ENCODE data around the gene IZUMO1.

DNA sequence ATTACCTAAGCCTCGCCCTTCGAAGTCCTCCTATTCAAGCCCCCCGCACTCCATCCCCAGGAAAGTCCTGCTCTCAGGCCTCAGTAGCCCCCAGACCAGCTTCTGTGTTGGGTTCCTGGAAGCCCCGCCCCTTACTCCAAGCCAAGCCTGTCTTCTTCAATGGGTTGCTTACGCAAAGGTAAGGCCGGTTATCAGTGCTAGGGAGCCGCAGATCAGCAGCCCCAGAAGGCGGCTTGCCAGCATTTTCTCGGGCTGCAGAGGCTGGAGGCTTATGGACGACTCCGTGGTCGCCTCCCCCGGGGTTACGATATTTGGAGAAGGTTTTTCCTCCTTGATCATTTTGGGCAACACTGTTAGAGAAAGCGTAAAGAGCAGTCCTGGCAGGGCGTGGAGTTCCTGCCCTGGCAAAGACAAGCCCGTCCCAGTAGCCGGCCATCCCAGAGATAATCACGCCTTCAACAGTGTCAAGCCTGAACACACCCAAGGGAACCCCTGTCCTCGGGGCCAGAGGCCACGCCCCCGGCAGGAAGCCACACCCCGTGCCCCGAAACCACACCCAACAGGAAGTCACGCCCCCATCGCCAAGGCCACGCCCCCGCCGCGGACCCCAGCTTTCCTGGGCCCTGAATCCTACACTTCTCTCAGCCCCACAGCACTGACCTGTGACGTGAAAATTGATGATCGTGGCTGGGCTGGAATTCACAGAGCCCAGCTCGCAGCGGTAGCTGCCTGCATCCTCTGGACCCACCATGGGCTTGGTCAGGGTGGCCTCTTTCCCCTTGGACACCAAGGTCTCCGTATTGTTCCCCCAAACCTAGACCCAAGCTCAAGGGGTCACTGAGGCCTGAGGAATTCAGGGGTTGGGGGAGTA lies 5.3 kb downstream of the IZUMO1 start:
- TF ChIP-seq, protein P1, sequence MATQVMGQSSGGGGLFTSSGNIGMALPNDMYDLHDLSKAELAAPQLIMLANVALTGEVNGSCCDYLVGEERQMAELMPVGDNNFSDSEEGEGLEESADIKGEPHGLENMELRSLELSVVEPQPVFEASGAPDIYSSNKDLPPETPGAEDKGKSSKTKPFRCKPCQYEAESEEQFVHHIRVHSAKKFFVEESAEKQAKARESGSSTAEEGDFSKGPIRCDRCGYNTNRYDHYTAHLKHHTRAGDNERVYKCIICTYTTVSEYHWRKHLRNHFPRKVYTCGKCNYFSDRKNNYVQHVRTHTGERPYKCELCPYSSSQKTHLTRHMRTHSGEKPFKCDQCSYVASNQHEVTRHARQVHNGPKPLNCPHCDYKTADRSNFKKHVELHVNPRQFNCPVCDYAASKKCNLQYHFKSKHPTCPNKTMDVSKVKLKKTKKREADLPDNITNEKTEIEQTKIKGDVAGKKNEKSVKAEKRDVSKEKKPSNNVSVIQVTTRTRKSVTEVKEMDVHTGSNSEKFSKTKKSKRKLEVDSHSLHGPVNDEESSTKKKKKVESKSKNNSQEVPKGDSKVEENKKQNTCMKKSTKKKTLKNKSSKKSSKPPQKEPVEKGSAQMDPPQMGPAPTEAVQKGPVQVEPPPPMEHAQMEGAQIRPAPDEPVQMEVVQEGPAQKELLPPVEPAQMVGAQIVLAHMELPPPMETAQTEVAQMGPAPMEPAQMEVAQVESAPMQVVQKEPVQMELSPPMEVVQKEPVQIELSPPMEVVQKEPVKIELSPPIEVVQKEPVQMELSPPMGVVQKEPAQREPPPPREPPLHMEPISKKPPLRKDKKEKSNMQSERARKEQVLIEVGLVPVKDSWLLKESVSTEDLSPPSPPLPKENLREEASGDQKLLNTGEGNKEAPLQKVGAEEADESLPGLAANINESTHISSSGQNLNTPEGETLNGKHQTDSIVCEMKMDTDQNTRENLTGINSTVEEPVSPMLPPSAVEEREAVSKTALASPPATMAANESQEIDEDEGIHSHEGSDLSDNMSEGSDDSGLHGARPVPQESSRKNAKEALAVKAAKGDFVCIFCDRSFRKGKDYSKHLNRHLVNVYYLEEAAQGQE (IDR thresholded peaks at IDR 0.05; ENCODE audit: borderline replicate concordance): peak; percentile 29; the same call in 1 of the 2 replicates
- TF ChIP-seq, protein P1 (CRISPR knock-in tag; IDR thresholded peaks at IDR 0.05; ENCODE audit: low read depth): no peak
- TF ChIP-seq RHOXF2B (CRISPR knock-in tag; conservative IDR thresholded peaks at IDR 0.05): no peak
- TF ChIP-seq, protein P2, sequence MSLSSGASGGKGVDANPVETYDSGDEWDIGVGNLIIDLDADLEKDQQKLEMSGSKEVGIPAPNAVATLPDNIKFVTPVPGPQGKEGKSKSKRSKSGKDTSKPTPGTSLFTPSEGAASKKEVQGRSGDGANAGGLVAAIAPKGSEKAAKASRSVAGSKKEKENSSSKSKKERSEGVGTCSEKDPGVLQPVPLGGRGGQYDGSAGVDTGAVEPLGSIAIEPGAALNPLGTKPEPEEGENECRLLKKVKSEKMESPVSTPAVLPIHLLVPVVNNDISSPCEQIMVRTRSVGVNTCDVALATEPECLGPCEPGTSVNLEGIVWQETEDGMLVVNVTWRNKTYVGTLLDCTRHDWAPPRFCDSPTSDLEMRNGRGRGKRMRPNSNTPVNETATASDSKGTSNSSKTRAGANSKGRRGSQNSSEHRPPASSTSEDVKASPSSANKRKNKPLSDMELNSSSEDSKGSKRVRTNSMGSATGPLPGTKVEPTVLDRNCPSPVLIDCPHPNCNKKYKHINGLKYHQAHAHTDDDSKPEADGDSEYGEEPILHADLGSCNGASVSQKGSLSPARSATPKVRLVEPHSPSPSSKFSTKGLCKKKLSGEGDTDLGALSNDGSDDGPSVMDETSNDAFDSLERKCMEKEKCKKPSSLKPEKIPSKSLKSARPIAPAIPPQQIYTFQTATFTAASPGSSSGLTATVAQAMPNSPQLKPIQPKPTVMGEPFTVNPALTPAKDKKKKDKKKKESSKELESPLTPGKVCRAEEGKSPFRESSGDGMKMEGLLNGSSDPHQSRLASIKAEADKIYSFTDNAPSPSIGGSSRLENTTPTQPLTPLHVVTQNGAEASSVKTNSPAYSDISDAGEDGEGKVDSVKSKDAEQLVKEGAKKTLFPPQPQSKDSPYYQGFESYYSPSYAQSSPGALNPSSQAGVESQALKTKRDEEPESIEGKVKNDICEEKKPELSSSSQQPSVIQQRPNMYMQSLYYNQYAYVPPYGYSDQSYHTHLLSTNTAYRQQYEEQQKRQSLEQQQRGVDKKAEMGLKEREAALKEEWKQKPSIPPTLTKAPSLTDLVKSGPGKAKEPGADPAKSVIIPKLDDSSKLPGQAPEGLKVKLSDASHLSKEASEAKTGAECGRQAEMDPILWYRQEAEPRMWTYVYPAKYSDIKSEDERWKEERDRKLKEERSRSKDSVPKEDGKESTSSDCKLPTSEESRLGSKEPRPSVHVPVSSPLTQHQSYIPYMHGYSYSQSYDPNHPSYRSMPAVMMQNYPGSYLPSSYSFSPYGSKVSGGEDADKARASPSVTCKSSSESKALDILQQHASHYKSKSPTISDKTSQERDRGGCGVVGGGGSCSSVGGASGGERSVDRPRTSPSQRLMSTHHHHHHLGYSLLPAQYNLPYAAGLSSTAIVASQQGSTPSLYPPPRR (CRISPR knock-in tag; IDR thresholded peaks at IDR 0.05; ENCODE audit: borderline replicate concordance): no peak
- peak; percentile 49; the same call in 1 of the 2 replicates for TF ChIP-seq PHF8 (IDR thresholded peaks at IDR 0.05; ENCODE audit: borderline replicate concordance, low read length)
- TF ChIP-seq, protein P3, sequence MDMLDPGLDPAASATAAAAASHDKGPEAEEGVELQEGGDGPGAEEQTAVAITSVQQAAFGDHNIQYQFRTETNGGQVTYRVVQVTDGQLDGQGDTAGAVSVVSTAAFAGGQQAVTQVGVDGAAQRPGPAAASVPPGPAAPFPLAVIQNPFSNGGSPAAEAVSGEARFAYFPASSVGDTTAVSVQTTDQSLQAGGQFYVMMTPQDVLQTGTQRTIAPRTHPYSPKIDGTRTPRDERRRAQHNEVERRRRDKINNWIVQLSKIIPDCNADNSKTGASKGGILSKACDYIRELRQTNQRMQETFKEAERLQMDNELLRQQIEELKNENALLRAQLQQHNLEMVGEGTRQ (CRISPR knock-in tag; IDR thresholded peaks at IDR 0.05): peak; percentile 46
- TF ChIP-seq CXXC5 (CRISPR knock-in tag; IDR thresholded peaks at IDR 0.05): peak; percentile 74
